GM12801 (cell line): ENCODE measurements around the gene BRME1.

Source experiments
- TF ChIP-seq, protein P1 (sequence below): IDR thresholded peaks from one replicate; pipeline ENCODE4 v1.5.1; 2011; ENCODE audit warnings: control low read depth; ENCODE audit not compliant: insufficient read length; ENCODE audit errors: extremely low read depth

The BRME1 gene

DNA sequence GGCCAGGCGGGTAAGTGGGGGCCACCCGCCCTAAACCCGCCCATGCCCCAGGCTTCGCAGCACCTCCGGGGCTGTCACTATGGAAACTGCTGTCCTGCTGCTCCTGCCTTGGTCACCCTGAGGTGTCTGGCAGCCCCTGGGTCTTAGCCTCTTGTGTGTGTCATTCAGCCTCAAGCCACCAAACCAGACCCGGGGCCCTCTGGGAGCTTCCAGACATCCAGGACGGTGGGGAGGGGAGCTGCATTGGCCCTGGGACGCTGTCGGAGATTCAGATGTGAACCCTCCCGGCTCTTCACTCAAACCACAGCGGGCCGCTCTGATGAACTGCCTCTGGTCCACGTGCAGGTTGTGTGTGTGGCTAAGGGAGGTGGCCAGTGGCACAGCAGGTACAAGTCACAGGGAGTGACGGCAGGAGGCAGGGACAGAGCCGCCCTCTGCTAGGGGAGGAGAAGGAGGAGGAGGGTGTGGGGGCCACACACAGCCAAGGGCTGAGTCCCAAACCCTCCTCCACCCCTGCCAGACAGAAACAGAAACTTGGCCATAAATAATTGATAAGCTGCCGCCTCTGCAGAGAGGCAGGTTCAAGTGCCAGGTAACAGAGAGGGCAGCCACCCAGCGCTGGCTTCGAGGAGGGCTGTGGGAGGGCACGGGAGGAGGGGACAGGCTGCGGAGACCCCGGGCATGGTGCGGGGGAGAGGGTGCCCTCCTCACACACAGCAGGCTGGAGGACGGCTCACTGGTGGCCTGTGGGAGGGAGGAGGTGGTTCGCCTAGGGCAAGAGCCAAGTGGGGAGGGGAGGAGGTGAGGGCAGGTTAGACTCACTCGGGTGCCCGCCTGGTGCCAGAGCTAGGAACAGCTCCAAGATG lies 21.0 kb downstream of the BRME1 start:
- TF ChIP-seq, protein P1, sequence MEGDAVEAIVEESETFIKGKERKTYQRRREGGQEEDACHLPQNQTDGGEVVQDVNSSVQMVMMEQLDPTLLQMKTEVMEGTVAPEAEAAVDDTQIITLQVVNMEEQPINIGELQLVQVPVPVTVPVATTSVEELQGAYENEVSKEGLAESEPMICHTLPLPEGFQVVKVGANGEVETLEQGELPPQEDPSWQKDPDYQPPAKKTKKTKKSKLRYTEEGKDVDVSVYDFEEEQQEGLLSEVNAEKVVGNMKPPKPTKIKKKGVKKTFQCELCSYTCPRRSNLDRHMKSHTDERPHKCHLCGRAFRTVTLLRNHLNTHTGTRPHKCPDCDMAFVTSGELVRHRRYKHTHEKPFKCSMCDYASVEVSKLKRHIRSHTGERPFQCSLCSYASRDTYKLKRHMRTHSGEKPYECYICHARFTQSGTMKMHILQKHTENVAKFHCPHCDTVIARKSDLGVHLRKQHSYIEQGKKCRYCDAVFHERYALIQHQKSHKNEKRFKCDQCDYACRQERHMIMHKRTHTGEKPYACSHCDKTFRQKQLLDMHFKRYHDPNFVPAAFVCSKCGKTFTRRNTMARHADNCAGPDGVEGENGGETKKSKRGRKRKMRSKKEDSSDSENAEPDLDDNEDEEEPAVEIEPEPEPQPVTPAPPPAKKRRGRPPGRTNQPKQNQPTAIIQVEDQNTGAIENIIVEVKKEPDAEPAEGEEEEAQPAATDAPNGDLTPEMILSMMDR = no peak

DNA sequence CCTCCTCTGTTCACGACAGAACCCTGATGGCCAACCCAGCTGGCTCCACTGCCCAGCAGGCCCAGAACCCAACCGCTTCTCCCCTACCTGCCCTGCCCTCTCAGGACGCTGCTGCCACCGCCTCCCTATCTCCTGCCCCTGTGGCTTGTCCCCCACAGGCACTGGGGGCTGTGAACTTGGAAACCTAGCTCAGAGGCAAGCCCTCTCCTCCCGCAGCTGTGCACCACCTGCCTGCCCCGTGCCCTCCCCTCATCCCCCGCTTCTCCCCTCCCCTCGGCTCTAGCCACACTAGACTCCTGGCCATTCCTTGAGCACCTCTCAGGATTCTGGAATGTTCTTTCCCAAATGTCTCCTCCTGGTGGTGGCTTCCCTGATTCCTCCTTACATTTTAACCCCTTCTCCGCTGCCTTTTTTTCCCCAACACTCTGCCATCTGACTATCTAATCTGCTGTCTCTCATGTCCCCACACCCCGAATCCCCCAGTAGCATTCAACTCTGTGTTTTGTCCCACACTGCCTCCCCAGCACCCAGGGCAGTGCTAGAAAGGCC lies 22.3 kb downstream of the BRME1 start:
- TF ChIP-seq, protein P1 = no peak

DNA sequence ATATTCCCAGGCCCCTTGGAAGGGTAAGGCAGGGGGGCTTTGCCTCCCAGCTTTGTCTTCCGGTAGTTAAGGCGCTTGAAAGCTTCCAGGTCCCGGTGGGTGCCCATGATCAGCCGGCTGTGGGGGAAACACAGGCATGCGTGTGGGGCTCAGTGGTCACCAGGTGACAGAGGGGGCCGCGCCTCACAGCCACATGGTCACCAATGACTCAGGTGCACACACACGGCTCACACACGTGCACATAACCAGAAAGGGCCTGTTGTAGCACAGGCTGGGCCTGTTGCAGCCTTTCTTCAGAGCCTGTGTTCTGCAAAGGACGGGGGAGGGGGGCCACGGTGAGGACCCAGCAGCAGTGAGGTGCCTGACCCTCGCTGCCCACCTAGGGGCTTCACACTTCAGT lies 23.1 kb downstream of the BRME1 start:
- TF ChIP-seq, protein P1 = no peak

DNA sequence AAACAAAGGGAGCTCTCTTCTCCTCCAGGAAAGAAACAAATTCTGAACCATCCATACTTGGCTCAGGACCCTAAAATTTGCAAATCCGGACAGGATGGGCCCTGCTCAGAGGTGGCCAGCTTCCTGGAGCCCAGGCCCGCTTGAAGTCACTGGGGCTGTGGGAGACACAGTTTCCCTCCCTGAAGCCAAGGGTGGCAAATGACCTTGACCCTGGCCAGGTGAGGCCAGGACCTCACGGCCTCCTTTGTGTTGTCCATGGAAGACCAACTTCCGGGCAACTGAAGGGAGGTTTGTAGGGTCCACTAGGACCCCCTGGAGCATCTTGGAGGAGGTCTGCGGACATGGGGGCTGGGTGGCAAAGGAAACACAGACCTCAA lies 23.5 kb downstream of the BRME1 start:
- TF ChIP-seq, protein P1 = no peak

DNA sequence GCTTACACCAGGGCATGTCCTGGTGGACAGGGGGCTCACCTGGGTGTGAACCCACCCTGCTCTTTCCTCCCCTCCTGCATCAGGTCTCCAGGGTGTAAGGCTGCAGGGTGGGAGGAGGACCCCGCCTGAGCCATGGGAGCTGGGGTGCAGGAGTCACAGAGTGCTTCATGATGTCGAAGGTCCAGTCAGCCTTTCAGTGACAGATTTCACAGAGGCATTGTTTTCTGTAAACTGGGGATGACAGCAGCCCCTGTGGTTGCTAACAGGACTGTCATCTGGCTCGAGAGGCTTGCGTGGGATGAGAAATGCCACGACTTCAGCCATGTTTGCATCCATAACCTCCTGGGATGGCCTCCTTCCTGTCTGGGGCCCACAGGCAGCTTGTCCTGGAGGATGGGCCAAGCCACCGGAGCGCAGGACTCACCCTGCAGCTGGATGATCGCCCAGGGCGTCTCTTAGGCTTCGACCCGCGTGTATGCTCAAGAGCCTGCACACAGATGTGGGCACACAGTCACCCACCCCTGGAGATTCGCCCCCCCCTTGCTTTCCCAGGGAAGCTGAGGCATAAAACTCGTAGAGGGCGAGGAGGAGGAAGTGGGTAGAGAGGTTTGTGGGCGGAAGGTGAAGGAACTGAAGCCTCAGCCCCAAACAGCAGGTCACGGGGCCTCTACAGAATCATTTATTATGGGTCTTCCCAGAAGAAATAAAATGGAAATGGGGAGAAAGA lies 24.1 kb downstream of the BRME1 start:
- TF ChIP-seq, protein P1 = no peak

DNA sequence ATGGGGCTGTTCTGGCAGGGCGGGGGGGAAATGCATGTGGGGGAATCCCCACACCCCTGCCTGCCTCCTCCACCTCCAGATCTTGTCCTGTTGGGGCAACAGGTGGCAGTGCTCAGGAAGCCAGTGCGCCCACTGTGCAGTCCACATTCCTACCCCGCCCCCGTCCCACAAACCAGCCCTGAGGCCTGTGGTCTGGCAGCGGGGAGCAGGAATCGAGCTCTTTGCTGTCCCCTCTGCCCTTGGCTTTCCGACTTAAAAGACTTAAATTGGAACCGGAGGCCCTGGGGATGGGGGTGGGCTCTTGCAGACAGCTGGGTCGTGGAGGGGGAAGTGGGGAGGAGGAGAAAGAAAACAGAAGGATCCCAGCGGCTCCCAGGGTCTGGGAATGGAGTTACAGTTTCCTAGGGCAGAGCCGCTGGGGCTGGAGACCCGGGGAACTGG lies 24.6 kb downstream of the BRME1 start:
- TF ChIP-seq, protein P1 = no peak
